Measurements from ENCODE around the gene RAB40B. TPM values are rescaled to one million over a fixed set of nuclear protein-coding genes. Genes with fewer than 3 reads are reported as not detected.

RAB40B gene
- total RNA-seq, 1 experiment from 2014 or later: 3.2 TPM

DNA sequence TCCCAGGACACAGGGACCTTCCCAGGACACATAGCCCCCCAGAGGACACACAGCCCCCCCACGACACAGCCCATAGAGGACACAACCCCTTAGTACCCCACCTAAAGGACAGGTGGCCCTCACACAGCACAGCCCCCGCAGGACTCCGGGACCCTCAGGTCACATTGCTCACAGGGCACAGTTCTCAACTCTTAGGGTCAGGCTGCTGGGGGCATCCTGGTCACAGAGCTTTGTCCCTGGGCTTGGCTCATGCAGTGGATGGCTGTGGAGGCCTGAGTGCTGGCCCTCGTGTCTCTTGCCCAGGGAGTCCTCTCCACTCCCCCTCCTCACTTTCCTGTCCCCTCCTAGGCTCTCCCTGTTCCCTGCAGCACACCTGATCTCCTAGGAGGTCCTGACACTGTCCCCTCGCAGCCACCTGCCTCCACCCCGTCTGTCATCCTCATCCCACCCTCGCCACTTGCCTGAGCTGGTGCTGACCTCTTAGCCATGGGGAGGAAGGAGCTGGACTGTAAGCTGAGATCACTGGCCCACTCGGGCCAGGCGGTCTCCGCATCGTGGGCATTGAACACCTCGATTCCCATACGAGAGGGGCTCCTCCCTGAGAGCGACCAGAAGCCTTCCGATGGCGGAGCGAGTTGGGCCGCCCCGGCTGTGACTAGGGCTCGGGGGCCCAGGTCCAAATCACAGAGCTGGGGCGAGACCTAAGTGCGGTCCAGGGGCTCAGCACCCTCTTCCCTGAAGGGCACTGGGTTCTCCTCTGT is 48.8 kb downstream of the RAB40B start:
- POLR2A ChIA-PET (ENCODE audit: low non-redundant PET): no interaction called here

GRCh38 chr17:82648742-82649331 is 49.7 kb downstream of the RAB40B start:
- H3K9me3 ChIP-seq (ENCODE audit: low read depth, low read length, poor library complexity, severe bottlenecking): no peaks in the 10 kb centered on the region
- peaks cover 7% of the 10 kb centered on the region for H3K36me3 ChIP-seq (ENCODE audit: insufficient read depth, low read length, poor library complexity, severe bottlenecking)
- intact Hi-C loops (cut with micrococcal nuclease; ENCODE audit: unreplicated experiment): loop anchor here (10.0 kb wide), 1 partner anchor 116 kb away; no protein-coding TSS in a partner anchor
- peak overlapping the region; percentile 82 for H3K27ac ChIP-seq (ENCODE audit: low read depth, low read length, poor library complexity, severe bottlenecking)
- peak; percentile 54 for DNase-seq (ENCODE audit: low spot score)
- no TSS peak for BruUV-seq (replicated peaks)
- no peak for TF ChIP-seq EZH2 (IDR thresholded peaks at IDR 0.05; ENCODE audit: borderline replicate concordance, low read depth, low read length, poor library complexity, severe bottlenecking)
- TF ChIP-seq, protein P1, sequence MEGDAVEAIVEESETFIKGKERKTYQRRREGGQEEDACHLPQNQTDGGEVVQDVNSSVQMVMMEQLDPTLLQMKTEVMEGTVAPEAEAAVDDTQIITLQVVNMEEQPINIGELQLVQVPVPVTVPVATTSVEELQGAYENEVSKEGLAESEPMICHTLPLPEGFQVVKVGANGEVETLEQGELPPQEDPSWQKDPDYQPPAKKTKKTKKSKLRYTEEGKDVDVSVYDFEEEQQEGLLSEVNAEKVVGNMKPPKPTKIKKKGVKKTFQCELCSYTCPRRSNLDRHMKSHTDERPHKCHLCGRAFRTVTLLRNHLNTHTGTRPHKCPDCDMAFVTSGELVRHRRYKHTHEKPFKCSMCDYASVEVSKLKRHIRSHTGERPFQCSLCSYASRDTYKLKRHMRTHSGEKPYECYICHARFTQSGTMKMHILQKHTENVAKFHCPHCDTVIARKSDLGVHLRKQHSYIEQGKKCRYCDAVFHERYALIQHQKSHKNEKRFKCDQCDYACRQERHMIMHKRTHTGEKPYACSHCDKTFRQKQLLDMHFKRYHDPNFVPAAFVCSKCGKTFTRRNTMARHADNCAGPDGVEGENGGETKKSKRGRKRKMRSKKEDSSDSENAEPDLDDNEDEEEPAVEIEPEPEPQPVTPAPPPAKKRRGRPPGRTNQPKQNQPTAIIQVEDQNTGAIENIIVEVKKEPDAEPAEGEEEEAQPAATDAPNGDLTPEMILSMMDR (conservative IDR thresholded peaks at IDR 0.05; ENCODE audit: low read depth, low read length): no peak
- ChIA-PET POLR2A (ENCODE audit: low non-redundant PET) (interaction anchor here (0.7 kb wide), 1 partner anchor 16 kb away, joined by 5 read pairs; no protein-coding TSS in a partner anchor), CTCF (no interaction called here)
- peak overlapping the region; percentile 45 for H3K4me3 ChIP-seq (ENCODE audit: low read depth, low read length, poor library complexity, severe bottlenecking)
- peaks cover 5% of the 10 kb centered on the region for H3K4me1 ChIP-seq (ENCODE audit: insufficient read depth, low read length, poor library complexity, severe bottlenecking)
- H3K27me3 ChIP-seq (replicated peaks; ENCODE audit: insufficient read depth, low read depth, low read length, poor library complexity): no peaks in the 10 kb centered on the region

More for the DNA sequence above, 48.8 kb downstream of the RAB40B start:
- no peak for DNase-seq (ENCODE audit: low spot score)
- TF ChIP-seq, protein P1 (conservative IDR thresholded peaks at IDR 0.05; ENCODE audit: low read depth, low read length): no peak
- no peak for TF ChIP-seq EZH2 (IDR thresholded peaks at IDR 0.05; ENCODE audit: borderline replicate concordance, low read depth, low read length, poor library complexity, severe bottlenecking)
- no peaks in the 10 kb centered on the region for H3K27me3 ChIP-seq (replicated peaks; ENCODE audit: insufficient read depth, low read depth, low read length, poor library complexity)
- H3K4me1 ChIP-seq (ENCODE audit: insufficient read depth, low read length, poor library complexity, severe bottlenecking): peaks cover 5% of the 10 kb centered on the region
- intact Hi-C loops (cut with micrococcal nuclease; ENCODE audit: unreplicated experiment): loop anchor here (10.0 kb wide), 1 partner anchor 115 kb away; no protein-coding TSS in a partner anchor
- BruUV-seq (replicated peaks): no TSS peak
- CTCF ChIA-PET: no interaction called here
- H3K36me3 ChIP-seq (ENCODE audit: insufficient read depth, low read length, poor library complexity, severe bottlenecking): no peaks in the 10 kb centered on the region
- H3K4me3 ChIP-seq (ENCODE audit: low read depth, low read length, poor library complexity, severe bottlenecking): no peak overlapping the region
- H3K27ac ChIP-seq (ENCODE audit: low read depth, low read length, poor library complexity, severe bottlenecking): peak overlapping the region; percentile 82
- H3K9me3 ChIP-seq (ENCODE audit: low read depth, low read length, poor library complexity, severe bottlenecking): no peaks in the 10 kb centered on the region

GRCh38 chr17:82648165-82648668 is 50.3 kb downstream of the RAB40B start, which contains the start of gene WDR45B:
WDR45B (minus strand) TSS chr17:82648444; CDS start chr17:82648340, 104 bp downstream.
- Histone ChIP-seq H3K4me3 (ENCODE audit: low read depth, low read length, poor library complexity, severe bottlenecking) (peak within 1 kb of the TSS; percentile 100), H3K9me3 (ENCODE audit: low read depth, low read length, poor library complexity, severe bottlenecking) (no peaks in the 10 kb centered on the region), H3K27me3 (replicated peaks; ENCODE audit: insufficient read depth, low read depth, low read length, poor library complexity) (no peaks in the 10 kb centered on the region), H3K36me3 (ENCODE audit: insufficient read depth, low read length, poor library complexity, severe bottlenecking) (peaks cover 13% of the 10 kb centered on the region), H3K4me1 (ENCODE audit: insufficient read depth, low read length, poor library complexity, severe bottlenecking) (peaks cover 5% of the 10 kb centered on the region), H3K27ac (ENCODE audit: low read depth, low read length, poor library complexity, severe bottlenecking) (peak within 1 kb of the TSS; percentile 98)
- POLR2A ChIA-PET (ENCODE audit: low non-redundant PET): interaction anchor here (0.7 kb wide), 1 partner anchor 16 kb away, joined by 5 read pairs; no protein-coding TSS in a partner anchor
- peak; percentile 98 for DNase-seq (ENCODE audit: low spot score)
- intact Hi-C loops (cut with micrococcal nuclease; ENCODE audit: unreplicated experiment): loop anchor here (10.0 kb wide), 1 partner anchor 117 kb away; no protein-coding TSS in a partner anchor
- BruUV-seq (replicated peaks): no TSS peak
- CTCF ChIA-PET: no interaction called here
- no peak for TF ChIP-seq EZH2 (IDR thresholded peaks at IDR 0.05; ENCODE audit: borderline replicate concordance, low read depth, low read length, poor library complexity, severe bottlenecking)
- TF ChIP-seq, protein P1 (conservative IDR thresholded peaks at IDR 0.05; ENCODE audit: low read depth, low read length): no peak
